Stimulated activated effector memory CD8-positive, alpha-beta T cell treated with anti-CD3 and anti-CD28 coated beads, Interleukin-12 subunit alpha, Interleukin-12 subunit beta, amount 100 ng/mL, for 72 hours (primary cell): ENCODE data around the gene IYD.

Experiments
- ATAC-seq: fragments of 150-1000 bp; cut with Tn5 transposase; 2 replicates; pipeline ENCODE4 v1.10.0; 2021
- DNase-seq, 2 donors: peaks; one replicate each; pipeline ENCODE4 v3.0.0; 2021 to 2022; ENCODE audit warnings: low spot score in 2 of 2
- H3K27ac Mint-ChIP-seq: one replicate; pipeline ENCODE4 v1.8.0; 2022; ENCODE audit warnings: mild to moderate bottlenecking, mixed read lengths
- H3K36me3 Mint-ChIP-seq: one replicate; pipeline ENCODE4 v1.8.0; 2022; ENCODE audit warnings: mild to moderate bottlenecking, mixed read lengths
- H3K4me1 Mint-ChIP-seq: one replicate; pipeline ENCODE4 v1.8.0; 2022; ENCODE audit warnings: mixed read lengths
- H3K4me3 Mint-ChIP-seq: one replicate; pipeline ENCODE4 v1.8.0; 2022; ENCODE audit warnings: mild to moderate bottlenecking, mixed read lengths
- H3K9me3 Mint-ChIP-seq: one replicate; pipeline ENCODE4 v1.8.0; 2022; ENCODE audit warnings: mixed read lengths

Gene IYD

GRCh38 chr6:150406948-150407347 lies 38.1 kb downstream of the IYD start:
- H3K4me1 Mint-ChIP-seq, result no peaks in the 10 kb centered on the region
- DNase-seq, result no peak

GRCh38 chr6:150408842-150409241 lies 40.0 kb downstream of the IYD start:
- Mint-ChIP-seq H3K9me3 (peaks cover 13% of the 10 kb centered on the region), H3K4me3 (no peak overlapping the region), H3K4me1 (no peaks in the 10 kb centered on the region), H3K36me3 (no peaks in the 10 kb centered on the region), H3K27ac (no peak overlapping the region)
- ATAC-seq, result no peak
- peak in 1 of 2 donors; percentile 22 for DNase-seq

More at GRCh38 chr6:150406948-150407347, 38.1 kb downstream of the IYD start:
- Mint-ChIP-seq H3K9me3 (peaks cover 13% of the 10 kb centered on the region), H3K4me3 (no peak overlapping the region), H3K27ac (no peak overlapping the region), H3K36me3 (no peaks in the 10 kb centered on the region)
- no peak for ATAC-seq

GRCh38 chr6:150409576-150410066 lies 40.8 kb downstream of the IYD start:
- Mint-ChIP-seq H3K27ac (no peak overlapping the region), H3K36me3 (no peaks in the 10 kb centered on the region), H3K4me1 (no peaks in the 10 kb centered on the region), H3K9me3 (peaks cover 13% of the 10 kb centered on the region), H3K4me3 (no peak overlapping the region)
- DNase-seq, result peak in 1 of 2 donors; percentile 38
- ATAC-seq, result no peak

- H3K4me1 Mint-ChIP-seq, result no peaks in the 10 kb centered on the region
- ATAC-seq (no peak), DNase-seq (peak in 1 of 2 donors; percentile 7)
- H3K36me3 Mint-ChIP-seq, result no peaks in the 10 kb centered on the region
- H3K27ac Mint-ChIP-seq, result no peak overlapping the region
- H3K9me3 Mint-ChIP-seq, result peaks cover 8% of the 10 kb centered on the region
- no peak overlapping the region for H3K4me3 Mint-ChIP-seq
Observed at GRCh38 chr6:150410399-150410798, 41.6 kb downstream of the IYD start.

- no peak for DNase-seq
- peaks cover 8% of the 10 kb centered on the region for H3K9me3 Mint-ChIP-seq
- no peak overlapping the region for H3K4me3 Mint-ChIP-seq
- ATAC-seq, result no peak
- H3K27ac Mint-ChIP-seq, result no peak overlapping the region
- peaks cover 4% of the 10 kb centered on the region for H3K36me3 Mint-ChIP-seq
- peaks cover 4% of the 10 kb centered on the region for H3K4me1 Mint-ChIP-seq
Observed at GRCh38 chr6:150410906-150411305, 42.1 kb downstream of the IYD start.

- no peaks in the 10 kb centered on the region for H3K9me3 Mint-ChIP-seq
- no peak for DNase-seq
- no peak for ATAC-seq
- H3K4me1 Mint-ChIP-seq, result peaks cover 13% of the 10 kb centered on the region
- no peak overlapping the region for H3K4me3 Mint-ChIP-seq
- H3K27ac Mint-ChIP-seq, result no peak overlapping the region
- H3K36me3 Mint-ChIP-seq, result peaks cover 6% of the 10 kb centered on the region
Observed at GRCh38 chr6:150412221-150412620, 43.4 kb downstream of the IYD start.

- H3K27ac Mint-ChIP-seq, result no peak overlapping the region
- H3K4me3 Mint-ChIP-seq, result no peak overlapping the region
- peaks cover 23% of the 10 kb centered on the region for H3K4me1 Mint-ChIP-seq
- H3K9me3 Mint-ChIP-seq, result no peaks in the 10 kb centered on the region
- DNase-seq (no peak), ATAC-seq (no peak)
- peaks cover 6% of the 10 kb centered on the region for H3K36me3 Mint-ChIP-seq
Observed at GRCh38 chr6:150413198-150413597, 44.4 kb downstream of the IYD start.

GRCh38 chr6:150413781-150414281 lies 45.0 kb downstream of the IYD start:
- H3K4me1 Mint-ChIP-seq, result peaks cover 29% of the 10 kb centered on the region
- H3K27ac Mint-ChIP-seq, result no peak overlapping the region
- peaks cover 6% of the 10 kb centered on the region for H3K36me3 Mint-ChIP-seq

GRCh38 chr6:150416128-150416527 lies 47.3 kb downstream of the IYD start:
- peak overlapping the region; percentile 36 for H3K27ac Mint-ChIP-seq
- peaks cover 2% of the 10 kb centered on the region for H3K9me3 Mint-ChIP-seq
- peaks cover 40% of the 10 kb centered on the region for H3K4me1 Mint-ChIP-seq
- H3K36me3 Mint-ChIP-seq, result peaks cover 6% of the 10 kb centered on the region
- DNase-seq (no peak), ATAC-seq (peak; percentile 53)
- H3K4me3 Mint-ChIP-seq, result no peak overlapping the region

More at GRCh38 chr6:150413781-150414281, 45.0 kb downstream of the IYD start:
- Mint-ChIP-seq H3K9me3 (no peaks in the 10 kb centered on the region), H3K4me3 (no peak overlapping the region)
- ATAC-seq, result no peak
- no peak for DNase-seq

- peaks cover 6% of the 10 kb centered on the region for H3K36me3 Mint-ChIP-seq
- H3K4me3 Mint-ChIP-seq, result peak overlapping the region; percentile 61
- ATAC-seq (no peak), DNase-seq (no peak)
- H3K4me1 Mint-ChIP-seq, result peaks cover 40% of the 10 kb centered on the region
- H3K27ac Mint-ChIP-seq, result peak overlapping the region; percentile 67
- H3K9me3 Mint-ChIP-seq, result peaks cover 2% of the 10 kb centered on the region
Observed at GRCh38 chr6:150417250-150417649, 48.4 kb downstream of the IYD start.

GRCh38 chr6:150417899-150418826 lies 49.4 kb downstream of the IYD start:
- Mint-ChIP-seq H3K36me3 (peaks cover 6% of the 10 kb centered on the region), H3K4me3 (peak overlapping the region; percentile 61), H3K9me3 (peaks cover 2% of the 10 kb centered on the region), H3K4me1 (peaks cover 40% of the 10 kb centered on the region), H3K27ac (peak overlapping the region; percentile 67)
- ATAC-seq, result peak; percentile 86
- peak; percentile 10 to 63 for DNase-seq

GRCh38 chr6:150418827-150419594 lies 50.2 kb downstream of the IYD start:
- DNase-seq, result peak; percentile 43 to 77
- H3K27ac Mint-ChIP-seq, result peak overlapping the region; percentile 67
- H3K9me3 Mint-ChIP-seq, result peaks cover 2% of the 10 kb centered on the region
- peak; percentile 38 for ATAC-seq
- peaks cover 40% of the 10 kb centered on the region for H3K4me1 Mint-ChIP-seq
- peaks cover 6% of the 10 kb centered on the region for H3K36me3 Mint-ChIP-seq
- H3K4me3 Mint-ChIP-seq, result peak overlapping the region; percentile 61

GRCh38 chr6:150420428-150420827 lies 51.6 kb downstream of the IYD start:
- Mint-ChIP-seq H3K36me3 (peaks cover 6% of the 10 kb centered on the region), H3K9me3 (peaks cover 2% of the 10 kb centered on the region), H3K27ac (no peak overlapping the region), H3K4me3 (no peak overlapping the region), H3K4me1 (peaks cover 40% of the 10 kb centered on the region)
- no peak for DNase-seq
- no peak for ATAC-seq

- Mint-ChIP-seq H3K4me3 (no peak overlapping the region), H3K36me3 (peaks cover 2% of the 10 kb centered on the region), H3K4me1 (peaks cover 36% of the 10 kb centered on the region), H3K27ac (no peak overlapping the region), H3K9me3 (peaks cover 2% of the 10 kb centered on the region)
- no peak for DNase-seq
- no peak for ATAC-seq
Observed at GRCh38 chr6:150420926-150421325, 52.1 kb downstream of the IYD start.

GRCh38 chr6:150425508-150425907 lies 56.7 kb downstream of the IYD start:
- DNase-seq (no peak), ATAC-seq (no peak)
- Mint-ChIP-seq H3K9me3 (no peaks in the 10 kb centered on the region), H3K36me3 (no peaks in the 10 kb centered on the region), H3K4me3 (no peak overlapping the region), H3K27ac (no peak overlapping the region), H3K4me1 (no peaks in the 10 kb centered on the region)
